GM12878 (cell line): ENCODE results near the gene MAGI2. TPM values are rescaled to one million over a fixed set of nuclear protein-coding genes. Genes with fewer than 3 reads are reported as not detected.

Experiments
- ATAC-seq: fragments of 200-7000 bp; cut with Tn5 transposase; 3 replicates; pipeline ENCODE4 v1.9.1; 2020; ENCODE audit warnings: mild to moderate bottlenecking, moderate library complexity
- BruUV-seq: library from RNA; stranded (reverse); fragments of 400-500 nt; replicated peaks from 2 replicates; lab custom pipeline; 2021; lab: Mats Ljungman, UMichigan
- CTCF ChIA-PET: fragments of 300-600 bp; sonication (Branson Sonifier 250); formaldehyde crosslinking; extraction: SDS; loops from one replicate; lab custom pipeline; 2021; ENCODE audit warnings: inconsistent platforms; lab: Yijun Ruan, JAX
- POLR2A ChIA-PET: fragments of 350-600 bp; formaldehyde crosslinking; extraction: SDS; loops from one replicate; lab custom pipeline; 2021; ENCODE audit warnings: inconsistent platforms; lab: Charles Lee
- RAD21 ChIA-PET: fragments of 300-600 bp; sonication (Branson Sonifier 250); formaldehyde crosslinking; loops from one replicate; lab custom pipeline; 2023; ENCODE audit warnings: antibody characterized with exemption; ENCODE audit not compliant: unreplicated experiment; lab: Charles Lee
- SMC1A ChIA-PET: fragments of 300-600 bp; sonication (Branson Sonifier 250); formaldehyde crosslinking; loops from one replicate; lab custom pipeline; 2023; ENCODE audit not compliant: unreplicated experiment, uncharacterized antibody; lab: Charles Lee
- DNase-seq: peaks from one replicate; pipeline ENCODE4 v3.0.0-alpha.2; 2011; ENCODE audit warnings: low read depth, low spot score
- FAIRE-seq: peaks from 3 replicates; lab custom pipeline; 2011; peaks lifted over from hg19 to GRCh38; lab: Jason Lieb, UNC
- H2AFZ ChIP-seq: 2 replicates; pipeline ENCODE4 v1.6.0; 2011; ENCODE audit warnings: low read depth, low read length, control low read depth; ENCODE audit not compliant: control insufficient read depth
- H3K27ac ChIP-seq: 2 replicates; pipeline ENCODE4 v1.5.1; 2011; ENCODE audit warnings: control low read depth; ENCODE audit not compliant: control insufficient read depth, insufficient read depth
- H3K27me3 ChIP-seq, 2 experiments: replicated peaks in 1 of 2; 2 replicates each; pipeline versions ENCODE4 v1.6.0 to v1.6.1; 2011; ENCODE audit warnings: low read length in 1 of 2; ENCODE audit not compliant: control insufficient read depth in 2 of 2, insufficient read depth in 2 of 2
- H3K36me3 ChIP-seq, 2 experiments: 2 replicates each; pipeline ENCODE4 v1.5.1; 2011; ENCODE audit warnings: low read length in 1 of 2; ENCODE audit not compliant: control insufficient read depth in 2 of 2, insufficient read depth in 2 of 2
- H3K4me1 ChIP-seq: 2 replicates; pipeline ENCODE4 v1.6.1; 2011; ENCODE audit warnings: mild to moderate bottlenecking, low read length, moderate library complexity, mixed read lengths; ENCODE audit not compliant: control insufficient read depth, insufficient read depth
- H3K4me2 ChIP-seq: 2 replicates; pipeline ENCODE4 v1.6.0; 2011; ENCODE audit warnings: control low read depth; ENCODE audit not compliant: control insufficient read depth, insufficient read depth
- H3K4me3 ChIP-seq: fragments of 200-600 bp; sonication (generic); 2 replicates; pipeline ENCODE4 v1.5.1; 2016
- H3K79me2 ChIP-seq: 2 replicates; pipeline ENCODE4 v1.6.0; 2011; ENCODE audit warnings: low read length; ENCODE audit not compliant: control insufficient read depth, insufficient read depth
- H3K9ac ChIP-seq: 2 replicates; pipeline ENCODE4 v1.8.0; 2011; ENCODE audit warnings: low read length, control low read depth, mixed read lengths; ENCODE audit not compliant: control insufficient read depth, insufficient read depth
- H3K9me3 ChIP-seq: replicated peaks from 3 replicates; pipeline ENCODE4 v1.5.1; 2011; ENCODE audit warnings: mild to moderate bottlenecking, low read length; ENCODE audit not compliant: control insufficient read depth, insufficient read depth
- H4K20me1 ChIP-seq: 2 replicates; pipeline ENCODE4 v1.6.0; 2011; ENCODE audit not compliant: control insufficient read depth, insufficient read depth
- ASH2L ChIP-seq: fragments of 300-600, 200-600 bp; sonication (generic); IDR thresholded peaks from 2 replicates; pipeline ENCODE4 v1.6.1; 2017; ENCODE audit warnings: low read depth, mild to moderate bottlenecking, borderline replicate concordance
- EP300 ChIP-seq, 2 experiments: fragments of 150-350 bp in 1 of 2; IDR thresholded peaks; 2 replicates each; pipeline ENCODE4 v1.6.1; 2011 to 2012; ENCODE audit warnings: low read depth in 2 of 2, low read length in 2 of 2, borderline replicate concordance in 1 of 2, improper control_type of control experiment in 1 of 2, inconsistent platforms in 1 of 2; ENCODE audit not compliant: control insufficient read depth in 1 of 2
- FOS ChIP-seq: IDR thresholded peaks from 3 replicates; pipeline ENCODE4 v1.6.1; 2011; ENCODE audit warnings: borderline replicate concordance; ENCODE audit not compliant: insufficient read length; ENCODE audit errors: extremely low read depth
- MLLT1 ChIP-seq: fragments of 450-650 bp; IDR thresholded peaks from 2 replicates; pipeline ENCODE4 v1.6.1; 2016; ENCODE audit warnings: mild to moderate bottlenecking
- YBX1 ChIP-seq: fragments of 450-650 bp; IDR thresholded peaks from 2 replicates; pipeline ENCODE4 v1.6.1; 2016; ENCODE audit warnings: antibody characterized with exemption
- WGBS: methylation state at CpG from one replicate; pipeline ENCODE4 v1.1.6; 2016; ENCODE audit warnings: low lambda C conversion rate; ENCODE audit not compliant: insufficient replicate concordance, insufficient coverage; ENCODE audit errors: missing lambda C conversion rate; 5-methylcytosine and 5-hydroxymethylcytosine counted together
- in situ Hi-C: fragments of 300-500 bp; cut with MboI; formaldehyde crosslinking; loops from 9 replicates; pipeline ENCODE4 v1.14.3; 2018; ENCODE audit warnings: mixed read lengths
- intact Hi-C: fragments of 100-400 bp; cut with micrococcal nuclease; formaldehyde crosslinking; loops from one replicate; pipeline ENCODE4 v1.14.2; 2022; ENCODE audit not compliant: unreplicated experiment
- polyA plus RNA-seq, 11 experiments: library from polyadenylated mRNA; depleted of rRNA in 4 of 11; unstranded in 6 of 11; stranded (reverse) in 5 of 11; fragments of >200 nt; fragmentation: Nextera tagmentation in 4 of 11; fragmentation: Illumina TruSeq in 1 of 11; extraction: Ambion mirVana in 4 of 11; extraction: Trizol in 1 of 11; gene quantifications; 1 replicate in 1 of 11; 2 replicates in 10 of 11; pipeline versions ENCODE4 v1.2.1 to v1.2.3, GENCODE V29; 2011 to 2016; ENCODE audit warnings: inconsistent platforms in 2 of 11, missing spikeins in 2 of 11, low read depth in 1 of 11
- total RNA-seq, 4 experiments: library from RNA; depleted of rRNA in 3 of 4; stranded (reverse); fragments of >200 nt in 3 of 4; fragmentation: Illumina TruSeq in 1 of 4; extraction: Trizol in 1 of 4; gene quantifications; 2 replicates each; pipeline versions ENCODE4 v1.2.1 to v1.2.3, GENCODE V29; 2013 to 2021
- TF ChIP-seq, protein P1 (sequence below): IDR thresholded peaks from 2 replicates; pipeline ENCODE4 v1.6.1; 2012; ENCODE audit warnings: low read length, inconsistent platforms

The MAGI2 gene
- total and polyA plus RNA-seq, 10 of the 15 experiments (the other 5 are each of a cell fraction or from before 2014, with no cell fraction given): 0.01 to 0.31 (median 0.05) TPM; not detected in 2

DNA sequence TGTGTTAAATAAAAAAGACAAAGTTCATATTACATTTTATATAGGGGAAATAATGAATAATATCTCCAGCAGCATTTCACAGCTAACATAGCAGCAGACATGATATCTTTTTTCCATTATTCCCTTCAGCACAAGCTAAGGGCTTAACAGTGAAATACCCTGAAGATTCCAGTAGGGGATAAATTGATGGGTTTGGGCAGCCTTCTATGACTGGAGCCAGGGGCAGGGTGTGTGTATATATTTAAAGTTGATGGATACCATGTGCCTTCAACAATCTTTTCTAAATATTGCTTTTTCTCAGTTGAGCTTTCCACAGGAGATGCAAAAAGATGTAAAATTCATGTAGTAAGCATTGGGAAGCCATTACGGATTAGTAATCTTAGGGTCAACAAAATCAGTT is 151.2 kb downstream of the MAGI2 start:
- DNase-seq (no peak), FAIRE-seq (no peak), ATAC-seq (no peak)
- TF ChIP-seq EP300 (IDR thresholded peaks at IDR 0.05; ENCODE audit: borderline replicate concordance in 1 of 2, control insufficient read depth in 1 of 2, low read depth in 2 of 2, low read length in 2 of 2) (no peak), ASH2L (no peak), FOS (no peak)
- TF ChIP-seq, protein P1, sequence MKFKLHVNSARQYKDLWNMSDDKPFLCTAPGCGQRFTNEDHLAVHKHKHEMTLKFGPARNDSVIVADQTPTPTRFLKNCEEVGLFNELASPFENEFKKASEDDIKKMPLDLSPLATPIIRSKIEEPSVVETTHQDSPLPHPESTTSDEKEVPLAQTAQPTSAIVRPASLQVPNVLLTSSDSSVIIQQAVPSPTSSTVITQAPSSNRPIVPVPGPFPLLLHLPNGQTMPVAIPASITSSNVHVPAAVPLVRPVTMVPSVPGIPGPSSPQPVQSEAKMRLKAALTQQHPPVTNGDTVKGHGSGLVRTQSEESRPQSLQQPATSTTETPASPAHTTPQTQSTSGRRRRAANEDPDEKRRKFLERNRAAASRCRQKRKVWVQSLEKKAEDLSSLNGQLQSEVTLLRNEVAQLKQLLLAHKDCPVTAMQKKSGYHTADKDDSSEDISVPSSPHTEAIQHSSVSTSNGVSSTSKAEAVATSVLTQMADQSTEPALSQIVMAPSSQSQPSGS: no peak
- no peaks in the 10 kb centered on the region for H3K79me2 ChIP-seq
- intact Hi-C loops: no loop called here
- no TSS peak for BruUV-seq
- RAD21 ChIA-PET: no interaction called here
- no peak overlapping the region for H2AFZ ChIP-seq
- H4K20me1 ChIP-seq: no peaks in the 10 kb centered on the region
- no peak overlapping the region for H3K4me3 ChIP-seq
- 0% methylated on average over 1 of the region's 1 CpG for WGBS
- no peak overlapping the region for H3K27ac ChIP-seq
- no peaks in the 10 kb centered on the region for H3K9me3 ChIP-seq
- H3K4me2 ChIP-seq: no peak overlapping the region
- H3K4me1 ChIP-seq: no peaks in the 10 kb centered on the region
- no peaks in the 10 kb centered on the region for H3K36me3 ChIP-seq
- SMC1A ChIA-PET: no interaction called here
- no peak overlapping the region for H3K9ac ChIP-seq
- CTCF ChIA-PET: interaction anchor here (1.2 to 2.8 kb wide), 2 partner anchors 9 to 14 kb away, joined by 3 to 8 read pairs; no protein-coding TSS in a partner anchor
- in situ Hi-C loops: no loop called here
- H3K27me3 ChIP-seq: no peaks in the 10 kb centered on the region
- POLR2A ChIA-PET: no interaction called here

DNA sequence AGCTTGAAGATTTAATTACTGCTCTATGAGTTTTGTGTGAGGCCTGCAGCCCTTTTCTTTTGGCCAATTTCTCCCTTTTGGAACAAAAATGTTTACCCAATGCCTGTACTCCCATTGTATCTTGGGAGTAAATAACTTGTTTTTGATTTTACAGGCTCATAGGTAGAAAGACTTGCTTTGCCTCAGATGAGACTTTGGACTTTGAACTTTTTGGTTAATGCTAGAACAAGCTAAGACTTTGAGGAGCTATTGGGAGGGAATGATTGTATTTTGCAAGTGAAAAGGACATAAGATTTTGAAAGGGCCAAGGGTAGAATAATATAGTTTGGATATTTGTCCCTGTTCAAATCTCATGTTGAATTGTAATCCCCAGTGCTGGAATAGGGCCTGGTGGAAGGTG is 152.0 kb downstream of the MAGI2 start:
- ChIA-PET SMC1A (no interaction called here), CTCF (interaction anchor here (2.8 kb wide), 1 partner anchor 8 kb away, joined by 8 read pairs; no protein-coding TSS in a partner anchor)
- no peak for FAIRE-seq

More for the DNA sequence above, 152.0 kb downstream of the MAGI2 start:
- Histone ChIP-seq H3K9ac (no peak overlapping the region), H3K79me2 (no peaks in the 10 kb centered on the region), H3K27me3 (no peaks in the 10 kb centered on the region), H4K20me1 (no peaks in the 10 kb centered on the region), H3K4me1 (no peaks in the 10 kb centered on the region), H3K36me3 (no peaks in the 10 kb centered on the region), H3K9me3 (no peaks in the 10 kb centered on the region), H3K27ac (no peak overlapping the region), H2AFZ (no peak overlapping the region), H3K4me3 (no peak overlapping the region), H3K4me2 (no peak overlapping the region)
- no peak for ATAC-seq
- TF ChIP-seq YBX1 (no peak), MLLT1 (no peak)
- no peak for DNase-seq
- RAD21 ChIA-PET: no interaction called here
- no TSS peak for BruUV-seq
- in situ Hi-C loops (no loop called here), intact Hi-C loops (no loop called here)
- POLR2A ChIA-PET: no interaction called here
